ENCODE results near the gene UBE2E1.

DNA sequence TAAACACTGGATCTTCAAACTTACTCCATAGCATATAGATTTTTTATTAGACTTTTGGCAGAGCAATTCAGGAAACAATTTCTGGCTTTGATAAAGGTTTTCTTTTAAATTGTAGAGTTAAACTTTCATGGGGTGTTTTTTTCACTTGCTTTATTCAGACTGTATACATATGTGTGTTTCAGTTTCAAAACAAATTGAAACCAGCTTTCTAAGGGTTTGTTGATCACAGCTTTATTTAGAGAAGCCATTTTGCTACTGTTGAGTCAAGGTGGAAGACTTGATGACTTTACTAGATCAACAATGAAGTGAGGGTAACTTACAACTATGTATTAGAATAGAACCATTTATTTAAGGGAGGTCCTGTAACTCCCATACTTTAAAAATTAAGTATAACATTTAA is 6.2 kb downstream of the UBE2E1 start:
- TF ChIP-seq CTCF (IDR thresholded peaks at IDR 0.05; ENCODE audit: low read depth, low read length): no peak
- TF ChIP-seq MYC (IDR thresholded peaks at IDR 0.05; ENCODE audit: low read depth, low read length): no peak
- no peak for TF ChIP-seq POLR2A (IDR thresholded peaks at IDR 0.05; ENCODE audit: extremely low read depth, insufficient read length)

Data from NB4 (cell line).